LHCN-M2 (cell line): ENCODE data around the gene ARSG. TPM values are rescaled to one million over a fixed set of nuclear protein-coding genes. Genes with fewer than 3 reads are reported as not detected.

Experiments used
- DNase-seq: peaks from one replicate; pipeline ENCODE4 v3.0.0-alpha.2; 2012; ENCODE audit warnings: low read depth
- total RNA-seq: library from RNA; depleted of rRNA; stranded (reverse); fragments of >200 nt; gene quantifications from 2 replicates; pipeline ENCODE4 v1.2.3, GENCODE V29; 2014; rRNA removed

Gene ARSG
- total RNA-seq, 1 experiment from 2014 or later = 3.2 TPM

DNA sequence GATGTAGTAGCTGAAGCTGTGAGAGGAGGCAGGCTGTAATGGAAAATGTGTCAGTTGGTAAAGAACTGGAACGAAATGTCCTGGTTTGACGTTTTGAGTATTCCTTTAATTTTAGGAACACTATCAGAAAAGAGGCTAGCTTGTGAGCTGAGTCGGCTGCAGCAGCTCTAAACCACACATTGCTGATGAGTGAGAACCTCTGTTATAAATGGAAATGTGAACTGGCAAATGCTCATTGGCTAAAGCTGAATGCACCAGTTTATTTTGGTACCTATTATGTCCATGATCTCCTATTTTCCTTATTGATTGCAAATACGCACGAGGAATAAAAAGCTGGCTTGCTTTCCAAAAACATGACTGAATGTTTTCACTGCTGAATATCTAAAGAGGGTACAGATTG is 177.0 kb downstream of the ARSG start:
- DNase-seq = peak; percentile 35

- peak; percentile 45 for DNase-seq
Observed at GRCh38 chr17:68468788-68469187, 177.5 kb downstream of the ARSG start.

Other genes with a start within 250 kb of the ARSG start
- 96.8 and 140 TPM in 2 replicates for gene AMZ2, start 43.5 kb upstream of the ARSG start, total RNA-seq
- 0.13 and 0.17 TPM in 2 replicates for gene SLC16A6, start 368 bp upstream of the ARSG start, total RNA-seq
- gene WIPI1, start 166.0 kb downstream of the ARSG start, total RNA-seq = 30.8 and 37.7 TPM in 2 replicates
- 233 and 262 TPM in 2 replicates for gene PRKAR1A, start 220.9 kb downstream of the ARSG start, total RNA-seq